Fibroblast of skin of right biceps (primary cell): Measurements from ENCODE around the gene SETD5.

Experiments used
- DNase-seq: peaks from one replicate; pipeline ENCODE4 v3.0.0-alpha.2; 2013

The SETD5 gene

GRCh38 chr3:9390265-9390888, 7.0 kb upstream of the SETD5 start:
- no peak for DNase-seq

GRCh38 chr3:9392041-9392440, 5.4 kb upstream of the SETD5 start:
- no peak for DNase-seq

- no peak for DNase-seq
Observed at GRCh38 chr3:9395570-9396300, 1.7 kb upstream of the SETD5 start.

GRCh38 chr3:9396301-9396631, 1.1 kb upstream of the SETD5 start:
- peak; percentile 98 for DNase-seq

GRCh38 chr3:9396632-9397331, 633 bp upstream of the SETD5 start:
- peak; percentile 100 for DNase-seq

- peak; percentile 65 for DNase-seq
Observed at GRCh38 chr3:9397906-9398699, 688 bp downstream of the SETD5 start.

- DNase-seq = peak; percentile 30
Observed at GRCh38 chr3:9398700-9399336, 1.4 kb downstream of the SETD5 start.

- DNase-seq = peak; percentile 46
Observed at GRCh38 chr3:9399337-9399703, 1.9 kb downstream of the SETD5 start.

- peak; percentile 92 for DNase-seq
Observed at GRCh38 chr3:9399746-9400145, 2.3 kb downstream of the SETD5 start.

- no peak for DNase-seq
Observed at GRCh38 chr3:9400616-9401015, 3.2 kb downstream of the SETD5 start.

- DNase-seq = no peak
Observed at GRCh38 chr3:9401986-9402385, 4.6 kb downstream of the SETD5 start.

- peak; percentile 42 for DNase-seq
Observed at GRCh38 chr3:9402410-9403228, 5.2 kb downstream of the SETD5 start.

- no peak for DNase-seq
Observed at GRCh38 chr3:9403463-9403862, 6.0 kb downstream of the SETD5 start.

- no peak for DNase-seq
Observed at GRCh38 chr3:9404680-9405079, 7.3 kb downstream of the SETD5 start.

GRCh38 chr3:9405756-9406155, 8.3 kb downstream of the SETD5 start:
- no peak for DNase-seq

- DNase-seq = no peak
Observed at GRCh38 chr3:9406856-9407626, 9.6 kb downstream of the SETD5 start.

- no peak for DNase-seq
Observed at GRCh38 chr3:9408061-9408460, 10.6 kb downstream of the SETD5 start.

GRCh38 chr3:9408546-9408945, 11.1 kb downstream of the SETD5 start:
- DNase-seq = no peak

GRCh38 chr3:9409981-9410854, 12.8 kb downstream of the SETD5 start:
- DNase-seq = no peak

- no peak for DNase-seq
Observed at GRCh38 chr3:9411302-9411701, 13.9 kb downstream of the SETD5 start.
